ENCODE data around the gene OPRL1.

DNA sequence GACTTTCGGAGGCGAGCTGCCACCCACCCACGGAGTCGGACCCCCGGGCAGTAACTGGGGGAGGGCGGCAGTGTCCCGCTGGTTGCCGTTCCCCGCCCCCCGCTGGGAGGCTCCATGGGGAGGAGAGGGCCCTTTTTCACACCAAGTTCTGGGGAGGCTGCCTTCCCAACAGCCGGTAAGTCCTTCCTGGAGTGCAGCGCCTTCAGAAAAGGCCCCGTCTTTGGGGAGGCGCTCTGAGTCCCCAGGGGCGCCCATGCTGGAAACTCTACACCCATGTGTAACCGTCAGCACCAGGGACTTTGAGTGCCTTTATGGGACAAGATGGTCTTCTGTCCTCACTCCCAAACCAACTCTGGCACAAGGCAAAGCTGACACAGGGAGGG lies 30.0 kb upstream of the OPRL1 start:
- TF ChIP-seq, protein P1, sequence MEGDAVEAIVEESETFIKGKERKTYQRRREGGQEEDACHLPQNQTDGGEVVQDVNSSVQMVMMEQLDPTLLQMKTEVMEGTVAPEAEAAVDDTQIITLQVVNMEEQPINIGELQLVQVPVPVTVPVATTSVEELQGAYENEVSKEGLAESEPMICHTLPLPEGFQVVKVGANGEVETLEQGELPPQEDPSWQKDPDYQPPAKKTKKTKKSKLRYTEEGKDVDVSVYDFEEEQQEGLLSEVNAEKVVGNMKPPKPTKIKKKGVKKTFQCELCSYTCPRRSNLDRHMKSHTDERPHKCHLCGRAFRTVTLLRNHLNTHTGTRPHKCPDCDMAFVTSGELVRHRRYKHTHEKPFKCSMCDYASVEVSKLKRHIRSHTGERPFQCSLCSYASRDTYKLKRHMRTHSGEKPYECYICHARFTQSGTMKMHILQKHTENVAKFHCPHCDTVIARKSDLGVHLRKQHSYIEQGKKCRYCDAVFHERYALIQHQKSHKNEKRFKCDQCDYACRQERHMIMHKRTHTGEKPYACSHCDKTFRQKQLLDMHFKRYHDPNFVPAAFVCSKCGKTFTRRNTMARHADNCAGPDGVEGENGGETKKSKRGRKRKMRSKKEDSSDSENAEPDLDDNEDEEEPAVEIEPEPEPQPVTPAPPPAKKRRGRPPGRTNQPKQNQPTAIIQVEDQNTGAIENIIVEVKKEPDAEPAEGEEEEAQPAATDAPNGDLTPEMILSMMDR (IDR thresholded peaks at IDR 0.05), result no peak
- no peak for TF ChIP-seq EZH2 (IDR thresholded peaks at IDR 0.05; ENCODE audit: borderline replicate concordance, insufficient read depth, low read depth, low read length, poor library complexity, severe bottlenecking)

All from B cell (primary cell).